GM19099 (cell line): Measurements from ENCODE around the gene LVRN.

Experiments used
- POLR2A ChIP-seq: IDR thresholded peaks from 3 replicates; pipeline ENCODE4 v1.6.1; 2011; ENCODE audit warnings: low read depth; ENCODE audit not compliant: insufficient read length; ENCODE audit errors: extremely low read depth

The LVRN gene

GRCh38 chr5:116046261-116046660 is 84.0 kb downstream of the LVRN start:
- TF ChIP-seq POLR2A: no peak

DNA sequence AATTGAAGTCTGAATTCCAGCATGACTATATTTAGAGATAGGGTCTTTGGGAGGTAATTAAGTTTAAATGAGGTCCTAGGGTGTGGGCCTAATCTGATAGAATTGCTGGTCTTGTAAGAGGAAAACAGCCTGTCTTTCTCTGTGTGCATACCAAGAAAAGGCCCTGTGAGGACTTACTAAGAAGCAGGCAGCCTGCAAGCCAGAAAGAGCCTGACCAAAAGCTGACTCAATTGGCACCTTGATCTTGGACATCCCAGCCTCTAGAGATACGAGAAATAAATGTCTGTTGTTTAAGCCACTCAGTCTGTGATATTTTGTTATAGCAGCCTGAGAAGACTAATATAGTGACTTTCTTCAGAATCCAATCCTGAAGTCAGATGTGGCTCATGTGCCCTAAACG is 84.5 kb downstream of the LVRN start:
- TF ChIP-seq POLR2A: no peak

DNA sequence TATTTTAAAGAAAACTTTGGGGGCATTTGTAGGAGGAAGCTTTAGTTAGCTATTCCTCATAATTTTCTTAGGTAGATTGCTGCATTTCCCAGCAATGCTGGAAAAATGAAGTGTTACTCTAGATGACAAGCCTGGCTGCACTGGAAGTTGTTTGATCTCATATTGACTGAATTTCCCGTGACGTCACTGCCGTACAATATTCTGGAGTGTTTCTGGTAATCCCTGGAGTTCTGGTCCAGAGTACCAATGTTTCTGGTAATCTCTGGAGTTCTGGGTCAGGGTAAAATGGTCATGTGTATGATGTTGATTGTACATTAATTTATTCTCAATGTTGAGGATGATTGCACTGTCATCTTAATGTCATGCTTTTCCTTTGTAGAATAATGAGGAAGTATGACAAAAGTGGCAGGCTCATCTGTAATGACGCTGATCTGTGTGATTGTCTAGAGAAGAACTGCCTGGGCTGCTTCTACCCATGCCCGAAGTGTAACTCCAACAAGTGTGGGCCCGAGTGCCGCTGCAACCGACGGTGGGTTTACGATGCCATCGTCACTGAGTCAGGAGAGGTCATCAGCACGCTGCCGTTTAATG is 96.2 kb downstream of the LVRN start:
- no peak for TF ChIP-seq POLR2A

- TF ChIP-seq POLR2A: no peak
Measured at GRCh38 chr5:116062352-116062751, 100.1 kb downstream of the LVRN start.

GRCh38 chr5:116063950-116064349 is 101.7 kb downstream of the LVRN start:
- TF ChIP-seq POLR2A: no peak

DNA sequence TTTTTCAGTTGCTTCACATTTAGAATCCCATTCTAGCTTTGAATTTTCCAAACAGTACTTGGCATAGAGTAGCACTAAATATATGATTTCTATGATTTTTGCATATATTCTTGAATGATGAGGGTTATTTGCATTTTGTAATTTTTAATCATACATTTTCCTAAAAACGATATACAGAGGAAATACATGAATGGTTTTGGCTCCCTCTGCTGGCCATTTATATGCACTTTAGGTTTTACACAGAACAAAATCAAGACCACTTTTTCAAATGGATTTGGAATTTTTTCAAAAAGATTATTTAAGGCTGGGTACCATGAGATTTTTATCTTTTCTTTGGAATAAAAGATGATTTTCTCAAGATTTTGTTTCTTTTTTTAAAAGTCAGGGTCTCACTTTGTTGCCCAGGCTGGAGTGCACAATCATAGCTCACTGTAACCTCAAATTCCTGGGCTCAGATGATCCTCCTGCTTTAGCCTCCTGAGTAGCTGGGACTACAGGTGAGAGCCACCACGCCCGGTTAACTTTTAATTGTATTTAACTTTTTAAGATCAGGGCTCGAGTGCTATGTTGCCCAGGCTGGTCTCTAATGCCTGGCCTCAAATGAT is 105.9 kb downstream of the LVRN start:
- no peak for TF ChIP-seq POLR2A

- TF ChIP-seq POLR2A: no peak
Measured at GRCh38 chr5:116071211-116071610, 108.9 kb downstream of the LVRN start.

GRCh38 chr5:116075191-116075831 is 113.0 kb downstream of the LVRN start:
- TF ChIP-seq POLR2A: no peak

GRCh38 chr5:116076496-116076895 is 114.2 kb downstream of the LVRN start:
- TF ChIP-seq POLR2A: no peak
